Measurements from ENCODE around the gene C9orf78.

C9orf78 gene

GRCh38 chr9:129781981-129782380 lies 53.1 kb downstream of the C9orf78 start:
- Histone ChIP-seq H3K36me3 (replicated peaks; ENCODE audit: insufficient read depth, low read length) (no peaks in the 10 kb centered on the region), H3K27me3 (replicated peaks; ENCODE audit: insufficient read depth, low read length) (peaks cover 80% of the 10 kb centered on the region), H3K4me1 (ENCODE audit: low read length) (no peaks in the 10 kb centered on the region), H3K4me3 (ENCODE audit: low read length) (no peak overlapping the region), H2AFZ (ENCODE audit: low read length) (no peak overlapping the region), H3K4me2 (ENCODE audit: low read depth, low read length) (no peak overlapping the region), H3K27ac (ENCODE audit: low read length) (no peak overlapping the region), H3F3A (ENCODE audit: insufficient read depth, low read length) (no peaks in the 10 kb centered on the region), H3K9me2 (replicated peaks; ENCODE audit: insufficient read depth, low read length) (no peaks in the 10 kb centered on the region), H3K9me3 (replicated peaks; ENCODE audit: insufficient read depth, low read length) (no peaks in the 10 kb centered on the region), H3K9ac (ENCODE audit: low read length) (no peak overlapping the region), H3K79me2 (ENCODE audit: low read length) (no peaks in the 10 kb centered on the region), H4K20me1 (ENCODE audit: insufficient read depth, low read length) (no peaks in the 10 kb centered on the region)
- TF ChIP-seq CTCF (IDR thresholded peaks at IDR 0.05; ENCODE audit: low read length), result no peak
- TF ChIP-seq EZH2 (optimal IDR thresholded peaks at IDR 0.05; ENCODE audit: low read depth, low read length), result no peak
- TF ChIP-seq EZH2phosphoT487 (IDR thresholded peaks at IDR 0.05; ENCODE audit: low read length), result no peak
- DNase-seq, result no peak

- no peak for DNase-seq
- H3K9me2 ChIP-seq (replicated peaks; ENCODE audit: insufficient read depth, low read length), result no peaks in the 10 kb centered on the region
- no peaks in the 10 kb centered on the region for H3K9me3 ChIP-seq (replicated peaks; ENCODE audit: insufficient read depth, low read length)
- no peak overlapping the region for H3K4me2 ChIP-seq (ENCODE audit: low read depth, low read length)
- H3K9ac ChIP-seq (ENCODE audit: low read length), result no peak overlapping the region
- H3K4me3 ChIP-seq (ENCODE audit: low read length), result no peak overlapping the region
- TF ChIP-seq CTCF (IDR thresholded peaks at IDR 0.05; ENCODE audit: low read length) (no peak), EZH2 (optimal IDR thresholded peaks at IDR 0.05; ENCODE audit: low read depth, low read length) (no peak), EZH2phosphoT487 (IDR thresholded peaks at IDR 0.05; ENCODE audit: low read length) (no peak)
- no peaks in the 10 kb centered on the region for H4K20me1 ChIP-seq (ENCODE audit: insufficient read depth, low read length)
- no peaks in the 10 kb centered on the region for H3F3A ChIP-seq (ENCODE audit: insufficient read depth, low read length)
- no peaks in the 10 kb centered on the region for H3K36me3 ChIP-seq (replicated peaks; ENCODE audit: insufficient read depth, low read length)
- no peaks in the 10 kb centered on the region for H3K79me2 ChIP-seq (ENCODE audit: low read length)
- H2AFZ ChIP-seq (ENCODE audit: low read length), result no peak overlapping the region
- H3K27me3 ChIP-seq (replicated peaks; ENCODE audit: insufficient read depth, low read length), result peaks cover 80% of the 10 kb centered on the region
- H3K27ac ChIP-seq (ENCODE audit: low read length), result no peak overlapping the region
- no peaks in the 10 kb centered on the region for H3K4me1 ChIP-seq (ENCODE audit: low read length)
Measured at GRCh38 chr9:129781131-129781530, 53.9 kb downstream of the C9orf78 start.

- Histone ChIP-seq H3K9me2 (replicated peaks; ENCODE audit: insufficient read depth, low read length) (no peaks in the 10 kb centered on the region), H3K79me2 (ENCODE audit: low read length) (no peaks in the 10 kb centered on the region), H4K20me1 (ENCODE audit: insufficient read depth, low read length) (no peaks in the 10 kb centered on the region), H3K27me3 (replicated peaks; ENCODE audit: insufficient read depth, low read length) (peaks cover 78% of the 10 kb centered on the region), H3K9ac (ENCODE audit: low read length) (no peak overlapping the region), H2AFZ (ENCODE audit: low read length) (no peak overlapping the region), H3K4me3 (ENCODE audit: low read length) (no peak overlapping the region), H3K4me2 (ENCODE audit: low read depth, low read length) (no peak overlapping the region), H3K36me3 (replicated peaks; ENCODE audit: insufficient read depth, low read length) (no peaks in the 10 kb centered on the region), H3K4me1 (ENCODE audit: low read length) (no peaks in the 10 kb centered on the region), H3K9me3 (replicated peaks; ENCODE audit: insufficient read depth, low read length) (no peaks in the 10 kb centered on the region), H3K27ac (ENCODE audit: low read length) (no peak overlapping the region), H3F3A (ENCODE audit: insufficient read depth, low read length) (no peaks in the 10 kb centered on the region)
- no peak for DNase-seq
- TF ChIP-seq EZH2 (optimal IDR thresholded peaks at IDR 0.05; ENCODE audit: low read depth, low read length) (no peak), EZH2phosphoT487 (IDR thresholded peaks at IDR 0.05; ENCODE audit: low read length) (no peak), CTCF (IDR thresholded peaks at IDR 0.05; ENCODE audit: low read length) (no peak)
Measured at GRCh38 chr9:129779560-129780190, 55.4 kb downstream of the C9orf78 start.

Measured in MM.1S (cell line).